ENCODE data around the gene C19orf85.

- TF ChIP-seq EZH2phosphoT487 (IDR thresholded peaks at IDR 0.05; ENCODE audit: borderline replicate concordance, low read length) (no peak), CTCF (conservative IDR thresholded peaks at IDR 0.05; ENCODE audit: low read depth, low read length) (no peak), EZH2 (IDR thresholded peaks at IDR 0.05; ENCODE audit: low read length, unreplicated experiment) (no peak)
Observed at GRCh38 chr19:55491546-55492360, 27.2 kb upstream of the C19orf85 start.

Data from PC-3 (cell line).